ENCODE data around the gene NCOR1. TPM values are rescaled to one million over a fixed set of nuclear protein-coding genes. Genes with fewer than 3 reads are reported as not detected.

NCOR1 gene
- total and polyA plus RNA-seq, 2 of the 13 experiments (the other 11 are each of a cell fraction or from before 2014, with no cell fraction given), result 57.0 to 71.7 TPM

DNA sequence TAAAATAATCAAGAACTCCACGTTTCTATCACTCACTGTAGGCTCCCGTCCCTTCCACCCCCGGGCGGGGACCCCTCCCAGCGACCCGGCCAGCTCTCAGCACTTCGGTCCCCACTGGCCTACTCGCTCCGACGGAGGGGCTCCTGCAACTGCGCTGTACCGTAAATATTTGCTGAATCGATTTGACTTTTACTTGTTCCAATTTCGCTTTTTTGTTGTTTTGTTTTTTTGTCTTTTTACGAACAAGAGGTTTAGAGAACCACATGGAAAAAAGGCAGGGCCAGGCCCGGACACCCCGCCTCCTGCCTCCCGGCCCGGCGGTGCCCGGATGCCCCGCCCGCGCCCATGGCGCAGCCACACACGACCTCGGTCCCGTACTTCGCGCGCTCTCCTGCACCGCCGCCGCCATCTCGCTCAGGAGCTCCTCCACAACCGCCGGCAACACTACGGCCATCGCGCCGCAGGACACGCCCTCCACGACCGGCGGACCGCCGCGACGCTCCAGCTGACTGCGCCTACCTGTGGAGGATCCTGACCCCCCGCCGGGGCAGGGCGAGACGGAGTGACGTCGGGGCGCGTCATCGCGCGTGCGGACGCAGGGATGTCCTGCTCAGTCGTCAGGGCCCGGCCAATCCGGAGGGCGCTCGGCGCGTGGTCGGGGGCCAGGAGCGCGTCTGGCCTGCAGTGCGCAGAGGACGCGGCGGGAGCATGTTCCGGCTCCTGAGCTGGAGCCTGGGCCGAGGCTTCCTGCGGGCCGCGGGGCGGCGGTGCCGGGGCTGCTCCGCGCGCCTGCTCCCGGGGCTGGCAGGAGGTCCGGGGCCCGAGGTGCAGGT, 216.0 kb downstream of the NCOR1 start, which contains the start of the genes TTC19 and ZSWIM7 (continued):
- TF ChIP-seq, protein P1, sequence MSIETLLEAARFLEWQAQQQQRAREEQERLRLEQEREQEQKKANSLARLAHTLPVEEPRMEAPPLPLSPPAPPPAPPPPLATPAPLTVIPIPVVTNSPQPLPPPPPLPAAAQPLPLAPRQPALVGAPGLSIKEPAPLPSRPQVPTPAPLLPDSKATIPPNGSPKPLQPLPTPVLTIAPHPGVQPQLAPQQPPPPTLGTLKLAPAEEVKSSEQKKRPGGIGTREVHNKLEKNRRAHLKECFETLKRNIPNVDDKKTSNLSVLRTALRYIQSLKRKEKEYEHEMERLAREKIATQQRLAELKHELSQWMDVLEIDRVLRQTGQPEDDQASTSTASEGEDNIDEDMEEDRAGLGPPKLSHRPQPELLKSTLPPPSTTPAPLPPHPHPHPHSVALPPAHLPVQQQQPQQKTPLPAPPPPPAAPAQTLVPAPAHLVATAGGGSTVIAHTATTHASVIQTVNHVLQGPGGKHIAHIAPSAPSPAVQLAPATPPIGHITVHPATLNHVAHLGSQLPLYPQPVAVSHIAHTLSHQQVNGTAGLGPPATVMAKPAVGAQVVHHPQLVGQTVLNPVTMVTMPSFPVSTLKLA (IDR thresholded peaks at IDR 0.05), result peak; percentile 67
- 0 out of 2 replicates have a peak, but pooled peaks have one; percentile 66 for TF ChIP-seq MYNN (CRISPR knock-in tag; IDR thresholded peaks at IDR 0.05; ENCODE audit: low read depth)
- TF ChIP-seq RCOR2 (CRISPR knock-in tag; IDR thresholded peaks at IDR 0.05), result no peak; the same call in 1 of the 2 replicates
- no peak; the same call in 1 of the 2 replicates for TF ChIP-seq ZBTB3 (CRISPR knock-in tag; IDR thresholded peaks at IDR 0.05; ENCODE audit: borderline replicate concordance, low read depth)
- no peak; the same call in 1 of the 2 replicates for TF ChIP-seq ZNF430 (CRISPR knock-in tag; IDR thresholded peaks at IDR 0.05)
- TF ChIP-seq HNRNPUL1 (IDR thresholded peaks at IDR 0.05; ENCODE audit: low read depth, low read length), result peak; percentile 60; the same call in 1 of the 2 replicates
- no peak for TF ChIP-seq TP53 (CRISPR knock-in tag; conservative IDR thresholded peaks at IDR 0.05)
- no peak; the same call in 1 of the 2 replicates for TF ChIP-seq ZNF7 (CRISPR knock-in tag; IDR thresholded peaks at IDR 0.05)
- TF ChIP-seq, protein P2, sequence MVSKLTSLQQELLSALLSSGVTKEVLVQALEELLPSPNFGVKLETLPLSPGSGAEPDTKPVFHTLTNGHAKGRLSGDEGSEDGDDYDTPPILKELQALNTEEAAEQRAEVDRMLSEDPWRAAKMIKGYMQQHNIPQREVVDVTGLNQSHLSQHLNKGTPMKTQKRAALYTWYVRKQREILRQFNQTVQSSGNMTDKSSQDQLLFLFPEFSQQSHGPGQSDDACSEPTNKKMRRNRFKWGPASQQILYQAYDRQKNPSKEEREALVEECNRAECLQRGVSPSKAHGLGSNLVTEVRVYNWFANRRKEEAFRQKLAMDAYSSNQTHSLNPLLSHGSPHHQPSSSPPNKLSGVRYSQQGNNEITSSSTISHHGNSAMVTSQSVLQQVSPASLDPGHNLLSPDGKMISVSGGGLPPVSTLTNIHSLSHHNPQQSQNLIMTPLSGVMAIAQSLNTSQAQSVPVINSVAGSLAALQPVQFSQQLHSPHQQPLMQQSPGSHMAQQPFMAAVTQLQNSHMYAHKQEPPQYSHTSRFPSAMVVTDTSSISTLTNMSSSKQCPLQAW (CRISPR knock-in tag; IDR thresholded peaks at IDR 0.05), result peak; percentile 66; the same call in 1 of the 2 replicates
- TF ChIP-seq, protein P3, sequence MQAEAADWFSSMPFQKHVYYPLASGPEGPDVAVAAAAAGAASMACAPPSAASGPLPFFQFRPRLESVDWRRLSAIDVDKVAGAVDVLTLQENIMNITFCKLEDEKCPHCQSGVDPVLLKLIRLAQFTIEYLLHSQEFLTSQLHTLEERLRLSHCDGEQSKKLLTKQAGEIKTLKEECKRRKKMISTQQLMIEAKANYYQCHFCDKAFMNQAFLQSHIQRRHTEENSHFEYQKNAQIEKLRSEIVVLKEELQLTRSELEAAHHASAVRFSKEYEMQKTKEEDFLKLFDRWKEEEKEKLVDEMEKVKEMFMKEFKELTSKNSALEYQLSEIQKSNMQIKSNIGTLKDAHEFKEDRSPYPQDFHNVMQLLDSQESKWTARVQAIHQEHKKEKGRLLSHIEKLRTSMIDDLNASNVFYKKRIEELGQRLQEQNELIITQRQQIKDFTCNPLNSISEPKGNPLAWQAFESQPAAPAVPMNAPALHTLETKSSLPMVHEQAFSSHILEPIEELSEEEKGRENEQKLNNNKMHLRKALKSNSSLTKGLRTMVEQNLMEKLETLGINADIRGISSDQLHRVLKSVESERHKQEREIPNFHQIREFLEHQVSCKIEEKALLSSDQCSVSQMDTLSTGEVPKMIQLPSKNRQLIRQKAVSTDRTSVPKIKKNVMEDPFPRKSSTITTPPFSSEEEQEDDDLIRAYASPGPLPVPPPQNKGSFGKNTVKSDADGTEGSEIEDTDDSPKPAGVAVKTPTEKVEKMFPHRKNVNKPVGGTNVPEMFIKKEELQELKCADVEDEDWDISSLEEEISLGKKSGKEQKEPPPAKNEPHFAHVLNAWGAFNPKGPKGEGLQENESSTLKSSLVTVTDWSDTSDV (CRISPR knock-in tag; IDR thresholded peaks at IDR 0.05), result no peak
- no peak for TF ChIP-seq SETDB1 (CRISPR knock-in tag; IDR thresholded peaks at IDR 0.05; ENCODE audit: borderline replicate concordance)
- 0 out of 2 replicates have a peak, but pooled peaks have one; percentile 79 for TF ChIP-seq ZNF501 (CRISPR knock-in tag; IDR thresholded peaks at IDR 0.05)
- TF ChIP-seq ZNF543 (CRISPR knock-in tag; IDR thresholded peaks at IDR 0.05), result no peak; the same call in none of the 2 replicates
- no peak for TF ChIP-seq ATRX (CRISPR knock-in tag; IDR thresholded peaks at IDR 0.05; ENCODE audit: borderline replicate concordance)
- TF ChIP-seq, protein P4, sequence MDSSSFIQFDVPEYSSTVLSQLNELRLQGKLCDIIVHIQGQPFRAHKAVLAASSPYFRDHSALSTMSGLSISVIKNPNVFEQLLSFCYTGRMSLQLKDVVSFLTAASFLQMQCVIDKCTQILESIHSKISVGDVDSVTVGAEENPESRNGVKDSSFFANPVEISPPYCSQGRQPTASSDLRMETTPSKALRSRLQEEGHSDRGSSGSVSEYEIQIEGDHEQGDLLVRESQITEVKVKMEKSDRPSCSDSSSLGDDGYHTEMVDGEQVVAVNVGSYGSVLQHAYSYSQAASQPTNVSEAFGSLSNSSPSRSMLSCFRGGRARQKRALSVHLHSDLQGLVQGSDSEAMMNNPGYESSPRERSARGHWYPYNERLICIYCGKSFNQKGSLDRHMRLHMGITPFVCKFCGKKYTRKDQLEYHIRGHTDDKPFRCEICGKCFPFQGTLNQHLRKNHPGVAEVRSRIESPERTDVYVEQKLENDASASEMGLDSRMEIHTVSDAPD (CRISPR knock-in tag; IDR thresholded peaks at IDR 0.05), result 0 out of 2 replicates have a peak, but pooled peaks have one; percentile 74
- no peak for TF ChIP-seq HNRNPL (IDR thresholded peaks at IDR 0.05; ENCODE audit: low read depth, low read length)
- TF ChIP-seq ZNF530 (CRISPR knock-in tag; IDR thresholded peaks at IDR 0.05; ENCODE audit: low read depth), result no peak
- peak; percentile 80; the same call in 1 of the 2 replicates for TF ChIP-seq ZNF709 (CRISPR knock-in tag; IDR thresholded peaks at IDR 0.05)
- peak; percentile 67 for TF ChIP-seq SP2 (CRISPR knock-in tag; IDR thresholded peaks at IDR 0.05)
- TF ChIP-seq ZNF878 (CRISPR knock-in tag; IDR thresholded peaks at IDR 0.05), result peak; percentile 84; the same call in 1 of the 2 replicates
- TF ChIP-seq KDM4B (CRISPR knock-in tag; IDR thresholded peaks at IDR 0.05), result no peak; the same call in 1 of the 2 replicates
- TF ChIP-seq MEIS2 (CRISPR knock-in tag; IDR thresholded peaks at IDR 0.05), result peak; percentile 78
